ENCODE data around the gene MB. TPM values are rescaled to one million over a fixed set of nuclear protein-coding genes. Genes with fewer than 3 reads are reported as not detected.

Gene MB
- total and polyA plus RNA-seq, 3 donors from 2014 or later = 0.93 to 62.6 (median 2.2) TPM

DNA sequence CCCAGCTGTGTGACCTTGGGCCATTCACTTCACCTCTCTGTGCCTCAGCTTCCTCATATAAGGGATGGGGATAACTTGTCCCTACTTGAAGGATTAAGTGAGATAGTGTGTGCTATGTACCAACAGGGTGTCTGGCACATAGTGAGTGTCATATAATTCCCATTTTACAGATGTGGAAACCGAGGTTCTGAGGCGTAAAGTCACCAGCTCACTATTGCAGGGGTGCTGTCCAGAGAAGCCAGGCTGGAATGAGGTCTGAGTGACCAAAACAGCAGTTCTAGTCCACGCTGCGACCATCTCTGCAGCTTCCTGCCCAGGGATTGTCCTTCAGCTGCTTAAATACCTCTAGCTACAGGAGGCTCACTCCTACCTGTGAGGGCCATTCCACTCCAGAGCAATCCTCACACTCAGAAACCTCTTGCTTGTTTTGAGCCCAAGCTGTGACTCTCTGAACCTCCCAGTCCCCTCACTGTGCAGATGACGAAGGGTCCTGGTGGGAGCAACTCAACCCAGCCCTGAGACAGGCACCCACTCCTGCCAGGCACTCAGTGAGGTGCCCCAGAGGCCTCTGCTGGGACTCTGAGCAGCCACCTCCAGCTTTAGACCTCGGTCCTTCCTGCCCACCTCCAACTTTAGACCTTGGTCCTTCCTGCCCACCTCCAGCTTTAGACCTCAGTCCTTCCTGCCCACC, 5.8 kb downstream of the MB start:
- 81 to 90% methylated on average over 6 of the region's 6 CpGs for WGBS, 2 donors
- no peaks in the 10 kb centered on the region for H3K27me3 ChIP-seq
- H3K36me3 ChIP-seq (ENCODE audit: low read depth, missing control alignments) = no peaks in the 10 kb centered on the region
- H3K9me3 ChIP-seq = no peaks in the 10 kb centered on the region
- no peak for DNase-seq
- no peak for TF ChIP-seq POLR2A (IDR thresholded peaks at IDR 0.05)
- TF ChIP-seq, protein P1, sequence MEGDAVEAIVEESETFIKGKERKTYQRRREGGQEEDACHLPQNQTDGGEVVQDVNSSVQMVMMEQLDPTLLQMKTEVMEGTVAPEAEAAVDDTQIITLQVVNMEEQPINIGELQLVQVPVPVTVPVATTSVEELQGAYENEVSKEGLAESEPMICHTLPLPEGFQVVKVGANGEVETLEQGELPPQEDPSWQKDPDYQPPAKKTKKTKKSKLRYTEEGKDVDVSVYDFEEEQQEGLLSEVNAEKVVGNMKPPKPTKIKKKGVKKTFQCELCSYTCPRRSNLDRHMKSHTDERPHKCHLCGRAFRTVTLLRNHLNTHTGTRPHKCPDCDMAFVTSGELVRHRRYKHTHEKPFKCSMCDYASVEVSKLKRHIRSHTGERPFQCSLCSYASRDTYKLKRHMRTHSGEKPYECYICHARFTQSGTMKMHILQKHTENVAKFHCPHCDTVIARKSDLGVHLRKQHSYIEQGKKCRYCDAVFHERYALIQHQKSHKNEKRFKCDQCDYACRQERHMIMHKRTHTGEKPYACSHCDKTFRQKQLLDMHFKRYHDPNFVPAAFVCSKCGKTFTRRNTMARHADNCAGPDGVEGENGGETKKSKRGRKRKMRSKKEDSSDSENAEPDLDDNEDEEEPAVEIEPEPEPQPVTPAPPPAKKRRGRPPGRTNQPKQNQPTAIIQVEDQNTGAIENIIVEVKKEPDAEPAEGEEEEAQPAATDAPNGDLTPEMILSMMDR (IDR thresholded peaks at IDR 0.05) = no peak
- H3K4me3 ChIP-seq = no peak overlapping the region
- peaks cover 15% of the 10 kb centered on the region for H3K4me1 ChIP-seq
- intact Hi-C loops (cut with DNase I; ENCODE audit: low total_unique reads) = no loop called here
- no peak overlapping the region for H3K27ac ChIP-seq

DNA sequence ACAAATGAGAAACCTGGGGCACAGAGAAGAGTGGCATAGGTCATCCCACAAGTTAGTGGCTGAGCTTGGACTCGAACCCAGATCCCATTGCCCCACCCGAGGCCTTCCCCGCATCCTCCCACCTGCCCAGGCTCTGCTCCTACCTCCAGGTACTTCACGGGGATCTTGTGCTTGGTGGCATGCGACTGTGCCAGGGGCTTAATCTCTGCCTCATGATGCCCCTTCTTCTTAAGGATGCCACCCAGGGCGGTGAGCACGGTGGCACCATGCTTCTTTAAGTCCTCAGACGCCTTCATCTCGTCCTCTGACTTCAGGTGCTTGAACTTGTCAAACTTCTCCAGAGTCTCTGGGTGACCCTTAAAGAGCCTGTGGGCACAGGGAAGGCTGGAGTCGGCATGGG, 6.4 kb downstream of the MB start:
- no peaks in the 10 kb centered on the region for H3K36me3 ChIP-seq (ENCODE audit: low read depth, missing control alignments)
- WGBS, 2 donors = 79 to 80% methylated on average over 10 of the region's 10 CpGs
- no peak overlapping the region for H3K4me3 ChIP-seq

DNA sequence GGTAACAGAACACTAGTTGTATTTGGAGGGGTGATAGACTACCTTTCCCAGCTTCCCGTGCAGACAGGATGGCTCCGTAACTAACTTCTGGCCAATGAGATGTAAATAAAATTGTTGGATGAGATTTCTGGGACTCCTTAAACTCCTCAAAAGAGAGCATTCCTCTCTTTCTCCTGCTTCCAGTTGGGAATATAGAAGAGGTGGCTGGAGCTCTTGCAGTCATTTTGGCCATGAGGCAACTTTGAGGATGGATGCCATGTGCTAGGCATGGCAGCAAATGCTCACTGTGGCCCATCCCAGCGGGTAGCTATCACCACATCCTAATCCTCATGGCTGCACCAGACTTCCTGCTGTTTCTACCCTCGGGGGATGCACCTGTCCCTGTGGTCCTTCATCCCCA, 7.4 kb downstream of the MB start:
- intact Hi-C loops (cut with DNase I; ENCODE audit: low total_unique reads) = no loop called here
- TF ChIP-seq, protein P1 (IDR thresholded peaks at IDR 0.05) = no peak
- no peak for TF ChIP-seq POLR2A (IDR thresholded peaks at IDR 0.05)
- no peaks in the 10 kb centered on the region for H3K27me3 ChIP-seq
- H3K36me3 ChIP-seq (ENCODE audit: low read depth, missing control alignments) = no peaks in the 10 kb centered on the region
- peaks cover 7% of the 10 kb centered on the region for H3K4me1 ChIP-seq
- no peaks in the 10 kb centered on the region for H3K9me3 ChIP-seq
- WGBS, 2 donors = 86 to 91% methylated on average over 4 of the region's 4 CpGs
- no peak overlapping the region for H3K27ac ChIP-seq
- no peak for DNase-seq
- no peak overlapping the region for H3K4me3 ChIP-seq

More for the DNA sequence above, 6.4 kb downstream of the MB start:
- Histone ChIP-seq H3K27me3 (no peaks in the 10 kb centered on the region), H3K9me3 (no peaks in the 10 kb centered on the region), H3K4me1 (peaks cover 15% of the 10 kb centered on the region), H3K27ac (no peak overlapping the region)
- TF ChIP-seq, protein P1 (IDR thresholded peaks at IDR 0.05) = no peak
- no peak for TF ChIP-seq POLR2A (IDR thresholded peaks at IDR 0.05)
- no peak for DNase-seq
- intact Hi-C loops (cut with DNase I; ENCODE audit: low total_unique reads) = no loop called here

DNA sequence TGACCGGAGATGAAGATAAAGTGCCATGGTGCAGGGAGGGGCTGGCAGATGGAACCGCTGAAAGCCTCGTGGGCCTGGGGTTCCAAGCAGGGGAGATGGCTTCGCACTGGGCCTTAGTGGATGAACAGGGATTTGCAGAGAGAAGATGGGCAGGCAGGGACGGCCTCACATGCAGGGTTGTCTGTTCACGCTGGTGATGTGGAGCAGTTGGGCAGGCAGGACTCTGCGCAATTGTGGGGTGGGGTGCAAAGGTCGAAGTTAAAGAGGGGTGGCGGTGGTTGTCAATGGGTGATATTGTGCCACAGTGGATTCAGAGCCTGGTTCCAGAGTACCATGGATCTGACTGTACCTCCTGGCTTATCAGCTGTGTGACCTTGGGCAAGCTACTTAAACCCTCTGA, 7.9 kb downstream of the MB start:
- intact Hi-C loops (cut with DNase I; ENCODE audit: low total_unique reads) = no loop called here
- WGBS, 2 donors = 87 to 94% methylated on average over 9 of the region's 9 CpGs
- TF ChIP-seq, protein P1 (IDR thresholded peaks at IDR 0.05) = no peak
- no peak for TF ChIP-seq POLR2A (IDR thresholded peaks at IDR 0.05)
- H3K27me3 ChIP-seq = no peaks in the 10 kb centered on the region
- H3K9me3 ChIP-seq = no peaks in the 10 kb centered on the region
- no peak overlapping the region for H3K4me3 ChIP-seq
- H3K27ac ChIP-seq = no peak overlapping the region
- peaks cover 6% of the 10 kb centered on the region for H3K4me1 ChIP-seq
- H3K36me3 ChIP-seq (ENCODE audit: low read depth, missing control alignments) = no peaks in the 10 kb centered on the region
- no peak for DNase-seq

GRCh38 chr22:35608088-35608487, 9.0 kb downstream of the MB start:
- DNase-seq = no peak
- Histone ChIP-seq H3K27me3 (no peaks in the 10 kb centered on the region), H3K27ac (no peak overlapping the region), H3K4me1 (peaks cover 6% of the 10 kb centered on the region), H3K4me3 (no peak overlapping the region), H3K9me3 (no peaks in the 10 kb centered on the region), H3K36me3 (ENCODE audit: low read depth, missing control alignments) (no peaks in the 10 kb centered on the region)
- 85 to 89% methylated on average over 11 of the region's 11 CpGs for WGBS, 2 donors
- TF ChIP-seq, protein P1 (IDR thresholded peaks at IDR 0.05) = no peak
- TF ChIP-seq POLR2A (IDR thresholded peaks at IDR 0.05) = no peak
- intact Hi-C loops (cut with DNase I; ENCODE audit: low total_unique reads) = no loop called here

Measured in testis (tissue), 3 donors.